ENCODE measurements around the gene PCCA.

DNA sequence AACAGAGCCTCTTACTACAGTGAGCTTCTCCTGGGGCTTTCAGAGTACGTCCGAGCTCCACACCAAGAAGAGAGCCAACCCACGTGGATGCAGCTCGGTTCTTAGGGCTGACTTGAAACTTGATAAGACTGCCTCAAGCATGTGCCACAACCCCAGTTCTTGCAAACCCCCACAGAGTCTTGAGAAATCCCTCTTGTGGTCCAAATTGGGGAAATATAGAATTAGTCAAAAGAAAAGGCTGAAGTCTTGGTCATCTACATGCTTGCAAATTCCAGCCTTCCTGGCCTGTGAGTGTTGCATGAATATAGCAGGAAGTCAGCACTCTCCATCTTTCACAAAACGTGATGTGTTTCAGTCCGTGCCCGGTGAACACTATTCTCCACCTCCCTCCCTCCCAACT lies 404.5 kb downstream of the PCCA start:
- TF ChIP-seq TAF1 (IDR thresholded peaks at IDR 0.05; ENCODE audit: borderline replicate concordance, low read depth, low read length) = no peak
- TF ChIP-seq NFIC (IDR thresholded peaks at IDR 0.05; ENCODE audit: borderline replicate concordance) = no peak
- TF ChIP-seq RFX5 (IDR thresholded peaks at IDR 0.05; ENCODE audit: low read length) = no peak
